LNCaP clone FGC (cell line): ENCODE measurements around the gene CABP2.
"Not testable (repeated sequence)": the region's sequence is repeated elsewhere in the genome, so short reads cannot be mapped to it uniquely, and the experiment has no call there.

Source experiments
- DNase-seq: peaks from one replicate; pipeline ENCODE4 v3.0.0-alpha.2; 2011; ENCODE audit warnings: low read depth
- H3K4me3 ChIP-seq: 2 replicates; pipeline ENCODE4 v1.5.1; 2011; ENCODE audit warnings: mild to moderate bottlenecking, low read depth, low read length, control low read depth
- TF ChIP-seq, protein P1 (sequence below): IDR thresholded peaks from 2 replicates; pipeline ENCODE4 v1.5.1; 2012; ENCODE audit warnings: mild to moderate bottlenecking; ENCODE audit not compliant: control insufficient read depth, insufficient read depth; ENCODE audit errors: extremely low read depth

Gene CABP2

DNA sequence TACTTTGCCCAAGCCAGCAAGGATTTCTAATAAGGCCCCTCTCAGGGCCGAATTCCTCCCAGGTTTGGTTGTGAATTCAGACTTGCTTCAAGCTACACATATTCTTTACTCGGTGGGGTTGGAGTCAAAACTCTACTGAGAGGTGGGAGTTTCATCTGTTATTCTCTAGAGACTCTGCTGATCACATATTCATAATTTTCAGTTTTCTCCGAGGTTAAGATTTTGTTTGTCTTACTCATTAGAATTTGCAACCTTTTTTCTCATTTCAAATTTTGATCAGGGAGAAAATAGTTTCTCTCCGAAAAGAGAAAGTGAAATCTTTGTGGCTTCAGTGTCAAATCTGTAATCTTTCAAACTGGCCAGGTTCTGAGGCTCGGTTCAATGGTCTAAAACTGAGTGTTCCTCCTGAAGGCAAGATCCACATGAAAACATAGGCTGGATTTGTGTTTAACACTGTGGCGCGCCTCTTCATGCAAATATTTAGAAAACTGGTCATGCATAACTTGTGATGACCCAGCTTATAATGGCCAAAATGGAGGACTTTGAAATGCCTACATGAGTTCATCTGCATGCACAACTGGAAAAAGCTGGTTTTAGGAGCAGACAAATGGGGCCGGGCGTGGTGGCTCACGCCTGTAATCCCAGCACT lies 38.8 kb upstream of the CABP2 start:
- TF ChIP-seq, protein P1, sequence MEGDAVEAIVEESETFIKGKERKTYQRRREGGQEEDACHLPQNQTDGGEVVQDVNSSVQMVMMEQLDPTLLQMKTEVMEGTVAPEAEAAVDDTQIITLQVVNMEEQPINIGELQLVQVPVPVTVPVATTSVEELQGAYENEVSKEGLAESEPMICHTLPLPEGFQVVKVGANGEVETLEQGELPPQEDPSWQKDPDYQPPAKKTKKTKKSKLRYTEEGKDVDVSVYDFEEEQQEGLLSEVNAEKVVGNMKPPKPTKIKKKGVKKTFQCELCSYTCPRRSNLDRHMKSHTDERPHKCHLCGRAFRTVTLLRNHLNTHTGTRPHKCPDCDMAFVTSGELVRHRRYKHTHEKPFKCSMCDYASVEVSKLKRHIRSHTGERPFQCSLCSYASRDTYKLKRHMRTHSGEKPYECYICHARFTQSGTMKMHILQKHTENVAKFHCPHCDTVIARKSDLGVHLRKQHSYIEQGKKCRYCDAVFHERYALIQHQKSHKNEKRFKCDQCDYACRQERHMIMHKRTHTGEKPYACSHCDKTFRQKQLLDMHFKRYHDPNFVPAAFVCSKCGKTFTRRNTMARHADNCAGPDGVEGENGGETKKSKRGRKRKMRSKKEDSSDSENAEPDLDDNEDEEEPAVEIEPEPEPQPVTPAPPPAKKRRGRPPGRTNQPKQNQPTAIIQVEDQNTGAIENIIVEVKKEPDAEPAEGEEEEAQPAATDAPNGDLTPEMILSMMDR = no peak
- no peak overlapping the region for H3K4me3 ChIP-seq
- DNase-seq = no peak

DNA sequence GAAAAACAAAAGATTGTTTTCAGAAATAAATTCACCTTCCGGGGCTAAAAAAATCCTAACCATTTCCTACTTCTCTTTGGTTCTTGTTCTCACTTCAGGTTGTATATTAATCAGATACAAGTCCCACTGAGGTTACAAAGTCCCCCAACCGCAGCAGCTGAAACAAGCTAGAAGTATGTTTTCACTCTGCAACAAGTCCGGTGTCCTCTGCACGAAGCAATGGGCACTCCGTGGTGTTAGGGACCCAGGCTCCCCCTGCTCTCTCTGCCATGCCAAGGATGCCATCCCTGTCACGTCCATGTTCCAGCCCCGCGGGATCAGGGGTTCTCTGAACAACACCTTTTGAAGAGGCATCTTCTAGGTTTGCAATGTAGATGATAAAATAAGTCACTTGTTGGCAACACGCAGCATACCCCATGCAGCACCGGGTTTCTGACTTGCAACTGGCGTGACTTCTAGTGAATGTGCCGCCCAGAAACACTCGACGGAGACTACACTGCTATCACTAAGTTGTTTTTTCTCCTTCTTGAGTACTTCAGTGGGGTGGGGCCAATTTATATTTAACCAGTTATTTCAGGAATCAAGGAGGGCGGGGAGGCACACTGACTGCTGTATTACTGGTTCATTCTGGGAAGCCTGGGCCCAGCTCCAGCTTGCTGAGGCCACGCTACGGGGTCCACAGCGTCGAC lies 35.0 kb upstream of the CABP2 start:
- TF ChIP-seq, protein P1 = no peak
- no peak overlapping the region for H3K4me3 ChIP-seq
- DNase-seq = no peak

DNA sequence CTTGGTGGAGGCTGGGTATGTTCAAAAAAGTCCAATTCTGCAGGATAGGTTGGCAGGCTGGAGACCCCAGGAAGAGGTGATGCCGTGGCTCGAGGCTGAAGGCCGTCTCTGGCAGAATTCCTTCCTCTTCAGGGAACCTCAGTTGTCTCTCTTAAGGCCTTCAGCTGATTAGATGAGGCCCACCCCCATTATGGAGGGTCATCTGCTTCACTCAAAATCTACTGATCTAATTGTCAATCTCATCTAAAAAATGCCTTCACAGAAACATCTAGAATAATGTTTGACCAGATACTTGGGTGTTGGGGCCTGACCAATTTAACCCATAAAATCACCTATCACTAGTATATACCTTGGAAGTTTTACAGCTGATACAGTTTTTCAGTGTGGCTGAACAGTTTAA lies 33.0 kb upstream of the CABP2 start:
- TF ChIP-seq, protein P1 = no peak
- no peak overlapping the region for H3K4me3 ChIP-seq
- no peak for DNase-seq

DNA sequence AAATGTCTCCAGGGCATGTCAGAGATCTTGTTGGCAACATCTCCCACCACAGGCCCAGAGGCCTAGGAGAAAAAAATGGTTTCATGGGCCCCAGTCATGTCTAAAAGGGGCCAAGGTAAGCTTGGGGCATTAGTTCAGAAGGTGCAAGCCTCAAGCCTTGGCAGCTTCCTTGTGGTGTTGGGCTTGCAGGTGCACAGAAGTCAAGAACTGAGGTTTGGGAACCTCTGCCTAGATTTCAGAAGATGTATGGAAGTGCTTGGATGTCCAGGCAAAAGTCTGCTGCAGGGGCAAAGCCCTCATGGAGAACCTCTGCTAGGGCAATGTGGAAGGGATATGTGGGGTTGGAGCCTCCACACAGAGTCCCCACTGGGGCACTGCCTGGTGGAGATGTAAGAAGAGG lies 28.5 kb upstream of the CABP2 start:
- DNase-seq, H3K4me3 ChIP-seq: not testable (repeated sequence)

DNA sequence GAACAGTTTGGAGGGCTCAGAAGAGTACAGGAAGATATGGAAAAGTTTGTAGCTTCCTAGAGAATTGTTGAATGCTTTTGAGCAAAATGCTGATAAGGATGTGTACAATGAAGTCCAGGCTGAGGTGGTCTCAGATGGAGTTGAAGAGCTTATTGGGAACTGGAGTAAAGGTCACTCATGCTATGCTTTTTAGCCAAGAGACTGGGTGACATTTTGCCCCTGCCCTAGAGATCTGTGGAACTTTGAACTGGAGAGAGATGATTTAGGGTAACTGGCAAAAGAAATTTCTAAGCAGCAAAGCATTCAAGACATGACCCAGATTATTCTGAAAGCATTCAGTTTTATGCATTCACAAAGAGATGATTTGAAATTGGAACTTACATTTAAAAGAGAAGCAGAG lies 27.9 kb upstream of the CABP2 start:
- no peak for DNase-seq
- TF ChIP-seq, protein P1 = no peak
- H3K4me3 ChIP-seq = no peak overlapping the region

DNA sequence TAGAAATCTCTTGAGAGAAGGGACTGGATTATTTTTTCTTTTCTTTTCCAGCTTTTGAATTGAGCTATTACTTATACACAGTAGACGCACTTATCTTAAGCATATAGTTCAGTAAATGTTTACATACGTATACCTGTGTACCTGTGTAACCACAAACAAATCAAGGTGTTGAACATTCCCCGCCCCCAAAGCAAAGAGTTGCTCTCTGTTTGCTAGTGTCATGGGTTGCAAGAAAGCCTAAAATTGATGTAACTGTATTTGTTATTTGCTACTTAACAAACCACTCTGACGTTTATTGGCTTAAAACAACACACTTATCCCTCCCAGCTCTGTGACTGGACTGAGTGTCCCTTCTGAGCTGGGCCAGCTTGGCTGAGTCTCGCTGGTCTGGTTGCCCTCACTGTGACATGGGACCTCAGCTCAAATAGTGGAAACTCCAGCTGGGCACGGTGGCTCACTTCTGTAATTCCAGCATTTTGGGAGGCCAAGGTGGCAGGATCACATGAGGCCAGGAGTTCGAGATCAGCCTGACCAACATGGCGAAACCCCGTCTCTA lies 25.4 kb upstream of the CABP2 start:
- DNase-seq = peak; percentile 86
- no peak overlapping the region for H3K4me3 ChIP-seq
- TF ChIP-seq, protein P1 = no peak

DNA sequence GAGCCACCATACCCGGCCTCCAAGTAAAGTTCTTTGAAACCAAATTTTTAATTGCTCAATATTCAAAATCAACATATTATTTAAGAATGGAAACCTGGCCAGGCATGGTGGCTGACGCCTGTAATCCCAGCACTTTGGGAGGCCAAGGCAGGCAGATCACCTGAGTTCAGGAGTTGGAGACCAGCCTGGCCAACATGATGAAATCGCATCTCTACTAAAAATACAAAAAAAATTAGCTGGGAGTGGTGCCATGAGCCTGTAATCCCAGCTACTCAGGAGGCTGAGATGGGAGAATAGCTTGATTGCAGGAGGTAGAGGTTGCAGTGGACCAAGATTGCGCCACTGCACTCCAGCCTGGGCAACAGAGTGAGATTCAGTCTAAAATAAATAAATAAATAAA lies 24.9 kb upstream of the CABP2 start:
- not testable (repeated sequence) for DNase-seq, H3K4me3 ChIP-seq

DNA sequence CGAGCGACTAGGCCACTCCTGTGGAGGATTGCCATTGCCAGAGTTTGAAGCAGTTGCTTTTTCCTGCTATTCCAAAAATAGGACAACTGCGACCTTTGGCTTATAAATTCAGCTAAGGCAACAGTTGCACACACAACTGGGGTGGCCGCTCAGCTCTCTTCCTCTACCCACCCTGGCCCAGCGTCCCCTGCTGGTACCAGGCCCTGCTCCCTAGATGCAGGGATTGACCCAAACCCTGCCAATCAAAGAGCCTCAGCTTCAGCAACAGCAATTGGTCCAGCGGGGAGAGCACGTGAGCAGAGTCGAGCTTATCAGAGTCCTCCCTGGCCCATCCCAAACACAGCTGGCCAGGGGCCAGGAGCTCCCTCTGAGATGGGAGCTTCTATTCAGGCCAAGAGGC lies 22.0 kb upstream of the CABP2 start:
- H3K4me3 ChIP-seq = no peak overlapping the region
- no peak for DNase-seq
- TF ChIP-seq, protein P1 = no peak
